22Rv1 (cell line): Measurements from ENCODE around the gene C1QTNF12.

ENCODE experiments used
- H3K27ac ChIP-seq: fragments of 450-650 bp; 2 replicates; pipeline ENCODE4 v1.5.1; 2017
- CTCF ChIP-seq: fragments of 450-650 bp; IDR thresholded peaks from 2 replicates; pipeline ENCODE4 v1.5.1; 2017; ENCODE audit warnings: mild to moderate bottlenecking
- ZFX ChIP-seq: fragments of 450-650 bp; IDR thresholded peaks from 2 replicates; pipeline ENCODE4 v1.6.1; 2017; ENCODE audit warnings: antibody characterized with exemption, borderline replicate concordance

The C1QTNF12 gene

GRCh38 chr1:1247341-1247913 lies 905 bp upstream of the C1QTNF12 start:
- TF ChIP-seq CTCF (no peak), ZFX (no peak)
- no peak overlapping the region for H3K27ac ChIP-seq

GRCh38 chr1:1245817-1246576 lies 525 bp downstream of the C1QTNF12 start:
- H3K27ac ChIP-seq, result no peak overlapping the region

GRCh38 chr1:1245178-1245816 lies 1.2 kb downstream of the C1QTNF12 start:
- no peak overlapping the region for H3K27ac ChIP-seq
- no peak for TF ChIP-seq ZFX
- TF ChIP-seq CTCF, result no peak

More at GRCh38 chr1:1245817-1246576, 525 bp downstream of the C1QTNF12 start:
- TF ChIP-seq CTCF (no peak), ZFX (no peak)

GRCh38 chr1:1244192-1244811 lies 2.2 kb downstream of the C1QTNF12 start:
- H3K27ac ChIP-seq, result no peak overlapping the region
- TF ChIP-seq ZFX (no peak), CTCF (no peak)

GRCh38 chr1:1243807-1244191 lies 2.7 kb downstream of the C1QTNF12 start:
- TF ChIP-seq ZFX (no peak), CTCF (no peak)
- H3K27ac ChIP-seq, result no peak overlapping the region

GRCh38 chr1:1243266-1243660 lies 3.3 kb downstream of the C1QTNF12 start:
- H3K27ac ChIP-seq, result no peak overlapping the region
- TF ChIP-seq CTCF, result no peak
- no peak for TF ChIP-seq ZFX
